Nephron progenitor cell (in vitro differentiated cells): ENCODE measurements around the gene LRRC18.
A peak's percentile ranks its signal among the peaks of the same experiment; 100 is the strongest.

Experiments
- DNase-seq: peaks from one replicate; pipeline ENCODE4 v3.0.0; 2021
- H3K27ac Mint-ChIP-seq: 2 replicates; pipeline ENCODE4 v1.8.0; 2021; ENCODE audit warnings: mild to moderate bottlenecking, moderate library complexity, mixed read lengths
- H3K27me3 Mint-ChIP-seq: 2 replicates; pipeline ENCODE4 v1.8.0; 2021; ENCODE audit warnings: mild to moderate bottlenecking, low read depth, mixed read lengths; ENCODE audit not compliant: poor library complexity
- H3K36me3 Mint-ChIP-seq: 2 replicates; pipeline ENCODE4 v1.8.0; 2021; ENCODE audit warnings: low read depth, mixed read lengths
- H3K4me1 Mint-ChIP-seq: 2 replicates; pipeline ENCODE4 v1.8.0; 2021; ENCODE audit warnings: mixed read lengths
- H3K4me3 Mint-ChIP-seq: 2 replicates; pipeline ENCODE4 v1.8.0; 2021; ENCODE audit warnings: mild to moderate bottlenecking, moderate library complexity, mixed read lengths
- H3K9me3 Mint-ChIP-seq: 2 replicates; pipeline ENCODE4 v1.8.0; 2021; ENCODE audit warnings: mild to moderate bottlenecking, moderate library complexity, mixed read lengths
- CTCF ChIP-seq: fragments of 200-600 bp; sonication (generic); IDR thresholded peaks from 2 replicates; pipeline ENCODE4 v1.5.0; 2021; ENCODE audit warnings: antibody characterized with exemption

The LRRC18 gene

GRCh38 chr10:48890888-48891850, 48.5 kb downstream of the LRRC18 start:
- Mint-ChIP-seq H3K27ac (no peak overlapping the region), H3K36me3 (no peaks in the 10 kb centered on the region), H3K27me3 (peaks cover 30% of the 10 kb centered on the region), H3K4me1 (no peaks in the 10 kb centered on the region), H3K9me3 (no peaks in the 10 kb centered on the region), H3K4me3 (no peak overlapping the region)
- DNase-seq: no peak
- TF ChIP-seq CTCF: no peak

- Mint-ChIP-seq H3K27ac (no peak overlapping the region), H3K36me3 (no peaks in the 10 kb centered on the region), H3K27me3 (peaks cover 31% of the 10 kb centered on the region), H3K4me1 (no peaks in the 10 kb centered on the region), H3K4me3 (no peak overlapping the region), H3K9me3 (no peaks in the 10 kb centered on the region)
- no peak for TF ChIP-seq CTCF
- no peak for DNase-seq
These were observed 51.7 kb downstream of the LRRC18 start for GRCh38 chr10:48887982-48888381.

GRCh38 chr10:48885376-48885775, 54.3 kb downstream of the LRRC18 start:
- peak; percentile 54 for TF ChIP-seq CTCF
- H3K4me3 Mint-ChIP-seq: no peak overlapping the region
- no peaks in the 10 kb centered on the region for H3K36me3 Mint-ChIP-seq
- peaks cover 41% of the 10 kb centered on the region for H3K27me3 Mint-ChIP-seq
- DNase-seq: peak; percentile 34
- no peaks in the 10 kb centered on the region for H3K4me1 Mint-ChIP-seq
- H3K9me3 Mint-ChIP-seq: no peaks in the 10 kb centered on the region
- H3K27ac Mint-ChIP-seq: no peak overlapping the region

GRCh38 chr10:48884179-48885045, 55.2 kb downstream of the LRRC18 start:
- Mint-ChIP-seq H3K27me3 (peaks cover 51% of the 10 kb centered on the region), H3K9me3 (no peaks in the 10 kb centered on the region), H3K4me3 (no peak overlapping the region), H3K36me3 (no peaks in the 10 kb centered on the region), H3K27ac (no peak overlapping the region), H3K4me1 (no peaks in the 10 kb centered on the region)
- no peak for DNase-seq
- no peak for TF ChIP-seq CTCF

- no peak for DNase-seq
- H3K9me3 Mint-ChIP-seq: no peaks in the 10 kb centered on the region
These were observed 55.9 kb downstream of the LRRC18 start for GRCh38 chr10:48883701-48884100.

More at GRCh38 chr10:48883701-48884100, 55.9 kb downstream of the LRRC18 start:
- TF ChIP-seq CTCF: no peak
- no peak overlapping the region for H3K4me3 Mint-ChIP-seq
- peaks cover 55% of the 10 kb centered on the region for H3K27me3 Mint-ChIP-seq
- no peaks in the 10 kb centered on the region for H3K36me3 Mint-ChIP-seq
- H3K4me1 Mint-ChIP-seq: no peaks in the 10 kb centered on the region
- no peak overlapping the region for H3K27ac Mint-ChIP-seq
